ENCODE measurements around the gene TXNRD3.
"Not testable (repeated sequence)": the region's sequence is repeated elsewhere in the genome, so short reads cannot be mapped to it uniquely, and the experiment has no call there.

The TXNRD3 gene

GRCh38 chr3:126595479-126595878 is 59.4 kb downstream of the TXNRD3 start:
- not testable (repeated sequence) for DNase-seq (ENCODE audit: low read depth in 2 of 2)

- not testable (repeated sequence) for DNase-seq (ENCODE audit: low read depth in 2 of 2)
These were observed 63.4 kb downstream of the TXNRD3 start for GRCh38 chr3:126591515-126591914.

- DNase-seq (ENCODE audit: low read depth in 2 of 2): no peak
These were observed 72.6 kb downstream of the TXNRD3 start for GRCh38 chr3:126582311-126582710.

DNA sequence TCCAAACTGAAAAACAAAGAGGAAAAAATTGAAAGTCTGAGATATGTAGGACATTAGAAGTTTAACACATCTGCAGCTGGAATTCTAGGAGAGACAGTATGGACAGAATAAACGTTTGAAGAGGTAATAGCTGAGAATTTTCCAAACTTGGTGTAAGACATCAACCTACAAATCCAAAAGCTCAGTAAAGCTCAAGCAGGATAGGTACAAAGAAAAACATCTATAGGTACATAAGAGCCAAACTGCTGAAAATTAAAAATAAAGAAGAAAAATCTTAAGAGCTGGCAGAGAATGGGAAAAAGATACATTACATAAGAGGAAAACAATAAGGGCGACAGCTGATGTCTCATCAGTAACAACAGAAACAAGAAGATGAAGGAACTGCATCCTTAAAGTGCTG is 73.4 kb downstream of the TXNRD3 start:
- DNase-seq (ENCODE audit: low read depth in 2 of 2): no peak

GRCh38 chr3:126580746-126581145 is 74.2 kb downstream of the TXNRD3 start:
- no peak for DNase-seq (ENCODE audit: low read depth in 2 of 2)

DNA sequence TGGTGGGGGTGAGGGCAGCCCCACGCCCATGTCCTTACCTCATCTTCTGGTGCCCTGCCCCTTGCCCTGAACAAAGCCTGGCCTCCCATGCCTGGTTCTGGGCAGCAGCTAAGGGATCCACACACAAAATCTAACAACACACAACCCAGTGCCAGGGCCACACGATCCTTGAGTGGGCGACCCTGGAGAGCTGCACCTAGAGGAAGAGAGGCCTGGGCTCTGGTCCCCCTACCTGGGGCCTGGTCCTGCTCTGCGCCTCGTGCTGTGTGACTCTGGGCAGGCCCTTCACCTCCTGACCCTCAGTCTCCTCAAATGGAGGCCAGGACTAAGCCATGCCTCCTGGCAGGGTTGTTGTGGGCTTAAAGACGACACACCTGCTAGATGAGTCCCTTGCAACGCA is 76.2 kb downstream of the TXNRD3 start:
- no peak for DNase-seq (ENCODE audit: low read depth in 2 of 2)

DNA sequence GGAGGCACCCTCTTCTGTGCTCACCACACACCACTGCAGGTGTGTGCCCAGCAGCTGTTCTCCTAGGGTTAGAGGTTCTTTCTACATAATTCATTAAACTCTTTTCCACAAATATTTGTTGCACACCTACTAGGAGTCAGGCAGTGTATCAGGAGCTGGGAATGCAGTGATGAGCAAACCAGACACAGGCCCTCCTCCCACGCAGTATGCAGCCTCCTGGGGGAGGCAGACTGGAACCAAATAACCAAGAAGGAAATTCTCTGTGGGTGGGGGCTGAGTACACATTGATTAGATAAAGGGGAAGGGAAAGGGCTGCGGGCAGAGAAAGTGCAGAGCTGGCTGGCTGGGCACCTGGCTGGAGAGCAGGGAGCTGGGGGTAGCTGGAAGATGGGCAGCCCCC is 77.7 kb downstream of the TXNRD3 start:
- DNase-seq (ENCODE audit: low read depth in 2 of 2): no peak

- no peak for DNase-seq (ENCODE audit: low read depth in 2 of 2)
These were observed 81.3 kb downstream of the TXNRD3 start for GRCh38 chr3:126573492-126574117.

DNA sequence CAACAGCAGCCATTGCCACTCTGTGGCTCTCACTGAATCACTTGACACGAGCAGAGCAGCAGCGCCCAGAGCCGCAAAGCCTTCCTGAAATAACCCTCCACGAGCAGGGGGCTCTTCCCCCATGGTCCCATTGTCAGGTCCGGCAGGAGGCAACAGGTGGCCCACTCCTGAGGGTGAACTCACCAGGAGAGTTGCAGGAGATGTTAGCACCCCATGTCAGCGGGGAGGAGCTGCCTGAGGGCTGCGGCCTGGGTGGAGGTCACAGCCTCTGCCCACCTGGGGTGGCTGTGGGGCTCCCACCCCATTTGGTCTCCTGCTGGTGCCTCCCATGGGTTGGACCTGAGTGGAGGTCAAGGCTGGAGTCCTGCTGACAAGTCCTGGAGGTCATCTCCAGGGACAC is 83.8 kb downstream of the TXNRD3 start:
- DNase-seq (ENCODE audit: low read depth in 2 of 2): no peak

- DNase-seq (ENCODE audit: low read depth in 2 of 2): no peak
These were observed 84.8 kb downstream of the TXNRD3 start for GRCh38 chr3:126570103-126570541.

DNA sequence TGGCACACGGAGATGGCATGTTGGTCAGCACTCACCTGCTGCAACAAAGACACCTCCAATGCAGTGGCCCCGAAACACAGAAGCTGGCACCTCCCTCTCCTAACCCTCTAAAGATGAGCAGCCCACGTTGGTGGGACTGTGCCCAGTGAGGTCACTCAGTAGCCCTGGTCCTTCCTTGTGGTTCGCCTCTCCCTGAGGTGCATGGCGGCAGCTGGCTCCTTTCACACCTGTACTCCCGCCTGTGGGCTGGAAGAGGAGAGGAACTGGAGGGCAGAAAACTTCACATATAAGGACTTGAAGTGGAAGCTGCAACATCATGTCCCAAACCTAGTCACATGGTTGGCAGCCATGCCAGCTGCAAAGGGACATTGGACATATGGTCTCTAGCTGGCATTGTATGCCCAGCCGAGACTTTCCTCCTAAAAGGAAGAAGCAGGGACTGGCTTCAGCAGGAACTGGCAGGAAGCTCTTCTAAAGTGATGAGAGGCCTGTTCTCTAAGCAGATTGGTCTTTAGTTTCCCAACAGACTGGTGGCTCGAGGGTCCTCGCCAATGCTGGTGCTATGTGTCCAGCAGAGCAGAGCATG is 85.4 kb downstream of the TXNRD3 start:
- no peak for DNase-seq (ENCODE audit: low read depth in 2 of 2)

DNA sequence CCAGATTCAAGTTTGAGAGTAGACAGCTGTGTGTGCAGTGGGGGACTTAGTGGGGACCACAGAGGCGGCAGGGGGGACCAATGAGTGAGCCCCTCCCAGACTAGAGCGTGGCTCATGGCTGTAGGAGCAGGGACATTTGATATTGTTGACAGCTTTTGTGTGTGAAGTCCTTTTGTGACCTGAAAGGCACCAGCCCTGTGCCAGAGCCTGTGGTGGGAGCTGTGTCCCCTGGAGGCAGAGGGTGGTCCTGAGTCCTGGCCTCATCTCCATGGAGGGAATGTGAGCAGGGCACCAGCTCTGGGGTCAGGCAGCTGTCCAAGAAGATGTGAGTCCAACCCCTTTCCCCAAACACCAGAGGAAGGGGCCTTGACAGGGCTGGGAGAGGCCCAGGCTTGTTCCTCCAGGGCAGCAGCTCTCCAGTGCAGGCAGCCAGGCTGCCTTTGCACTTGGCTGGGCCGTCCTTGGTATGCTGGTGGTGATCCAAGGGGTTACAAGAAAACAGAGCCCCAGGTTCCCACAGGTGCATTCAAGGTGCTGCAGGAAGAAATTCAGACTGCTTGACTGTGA is 86.1 kb downstream of the TXNRD3 start:
- DNase-seq (ENCODE audit: low read depth in 2 of 2): no peak

DNA sequence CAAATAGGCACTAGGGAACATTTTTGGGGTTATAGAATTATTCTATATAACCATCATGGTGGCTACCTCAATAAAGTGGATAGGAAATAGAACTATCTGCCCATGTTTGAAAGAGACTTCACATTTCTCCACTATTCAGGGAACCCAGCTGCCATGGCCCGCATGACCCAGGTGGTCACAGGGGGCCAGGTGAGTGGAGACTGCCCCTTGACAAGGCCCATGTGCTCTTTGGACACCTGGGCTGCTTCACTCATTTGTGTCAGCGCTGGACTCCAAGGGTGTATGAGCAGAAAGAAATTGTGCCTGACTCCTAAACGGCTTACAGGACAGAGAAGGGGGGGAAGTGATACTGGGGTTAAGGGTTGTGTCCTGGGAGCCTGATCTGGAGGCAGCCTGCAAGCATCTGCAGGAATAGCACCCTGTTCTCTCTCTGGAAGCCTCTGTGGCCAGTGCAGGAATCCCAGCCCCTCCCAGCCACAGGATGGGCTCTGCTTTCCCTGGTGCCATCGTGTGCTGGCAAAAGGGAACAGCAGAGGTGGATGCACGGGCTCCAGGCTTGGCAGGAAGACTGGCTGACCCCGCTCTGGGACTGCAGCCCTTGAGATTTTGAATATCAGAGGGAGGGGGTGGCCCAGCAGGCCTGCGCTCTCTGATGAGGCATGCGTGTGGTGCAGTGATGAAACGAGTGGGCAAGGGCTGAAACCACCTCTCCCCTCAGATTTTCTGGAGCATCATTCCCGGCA is 87.1 kb downstream of the TXNRD3 start:
- no peak for DNase-seq (ENCODE audit: low read depth in 2 of 2)

DNA sequence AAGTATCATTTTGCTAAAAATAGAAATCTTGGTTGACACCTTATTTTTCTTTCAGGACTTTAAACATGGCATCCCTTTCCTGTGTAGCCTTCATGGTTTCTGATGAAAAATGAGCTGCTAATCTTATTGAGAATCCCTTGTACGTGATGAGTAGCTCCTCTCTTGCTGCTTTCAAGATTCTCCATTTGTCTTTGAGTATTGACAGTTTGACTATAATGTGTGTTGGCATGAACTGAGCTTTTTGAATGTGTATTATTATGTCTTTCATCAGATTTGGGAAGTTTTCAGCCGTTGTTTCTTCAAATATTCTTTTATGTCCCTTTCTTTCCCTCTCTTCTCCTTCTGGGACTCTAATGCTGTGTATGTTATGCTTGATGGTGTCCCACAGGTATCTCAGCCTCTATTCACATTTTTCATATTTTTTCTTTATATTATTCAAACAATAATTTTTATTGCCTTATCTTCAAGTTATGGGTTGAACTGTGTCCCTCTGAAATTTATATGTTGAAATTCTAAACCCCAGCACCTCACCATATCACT is 92.1 kb downstream of the TXNRD3 start:
- no peak for DNase-seq (ENCODE audit: low read depth in 2 of 2)

GRCh38 chr3:126558336-126559071 is 96.4 kb downstream of the TXNRD3 start, which contains the start of gene C3orf22:
Gene C3orf22, minus strand, starts transcription at chr3:126558932. Its CDS starts 5,542 bp downstream, at chr3:126553390.
- DNase-seq (ENCODE audit: low read depth in 2 of 2): no peak

DNA sequence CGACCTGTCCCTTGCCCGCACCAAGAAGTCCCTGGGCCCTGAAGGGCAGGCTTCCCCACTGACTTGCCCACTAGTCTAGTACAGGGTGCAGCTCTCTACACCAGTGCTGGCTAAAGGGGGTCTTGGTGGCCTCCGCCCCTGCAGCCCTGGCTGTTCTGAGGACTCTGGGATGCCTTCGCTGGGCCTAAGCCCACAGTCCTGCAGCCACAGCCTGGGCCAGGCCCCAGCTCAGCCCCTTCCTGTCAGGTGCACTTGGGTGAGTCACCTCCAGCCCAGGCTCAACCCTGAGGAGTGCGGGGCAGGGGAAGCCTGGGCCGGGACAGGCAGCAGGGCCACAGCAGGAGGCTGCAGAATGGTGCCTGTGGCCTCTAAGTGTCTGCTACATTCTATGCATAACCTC is 97.2 kb downstream of the TXNRD3 start:
- DNase-seq (ENCODE audit: low read depth in 2 of 2): no peak

DNA sequence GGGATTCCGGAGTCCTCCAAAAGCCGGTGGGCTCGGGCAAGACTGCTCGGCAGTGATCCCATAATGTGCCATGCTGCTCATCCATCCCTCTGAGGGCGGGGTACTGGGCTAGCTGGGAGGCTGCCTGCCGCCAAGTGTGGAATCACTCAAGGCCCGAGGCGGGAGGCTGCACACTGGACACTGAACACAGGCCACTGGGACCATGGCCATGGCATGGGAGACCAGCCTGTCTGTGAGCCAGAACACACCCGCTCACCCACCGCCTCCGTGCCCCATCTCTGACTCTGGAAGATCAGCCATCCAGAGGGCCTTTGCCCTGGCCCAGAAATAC is 97.5 kb downstream of the TXNRD3 start:
- no peak for DNase-seq (ENCODE audit: low read depth in 2 of 2)
